GM21528 (cell line): ENCODE measurements around the gene HIRIP3.
"Not testable (repeated sequence)": the region's sequence is repeated elsewhere in the genome, so short reads cannot be mapped to it uniquely, and the experiment has no call there.

Source experiments
- ATAC-seq: cut with Tn5 transposase; IDR thresholded peaks from one replicate; pipeline ENCODE4 v1.9.1; 2021; ENCODE audit warnings: mild to moderate bottlenecking, moderate library complexity; ENCODE audit not compliant: unreplicated experiment, low FRiP score

Gene HIRIP3

GRCh38 chr16:29962344-29962994 lies 32.9 kb downstream of the HIRIP3 start:
- no peak for ATAC-seq

DNA sequence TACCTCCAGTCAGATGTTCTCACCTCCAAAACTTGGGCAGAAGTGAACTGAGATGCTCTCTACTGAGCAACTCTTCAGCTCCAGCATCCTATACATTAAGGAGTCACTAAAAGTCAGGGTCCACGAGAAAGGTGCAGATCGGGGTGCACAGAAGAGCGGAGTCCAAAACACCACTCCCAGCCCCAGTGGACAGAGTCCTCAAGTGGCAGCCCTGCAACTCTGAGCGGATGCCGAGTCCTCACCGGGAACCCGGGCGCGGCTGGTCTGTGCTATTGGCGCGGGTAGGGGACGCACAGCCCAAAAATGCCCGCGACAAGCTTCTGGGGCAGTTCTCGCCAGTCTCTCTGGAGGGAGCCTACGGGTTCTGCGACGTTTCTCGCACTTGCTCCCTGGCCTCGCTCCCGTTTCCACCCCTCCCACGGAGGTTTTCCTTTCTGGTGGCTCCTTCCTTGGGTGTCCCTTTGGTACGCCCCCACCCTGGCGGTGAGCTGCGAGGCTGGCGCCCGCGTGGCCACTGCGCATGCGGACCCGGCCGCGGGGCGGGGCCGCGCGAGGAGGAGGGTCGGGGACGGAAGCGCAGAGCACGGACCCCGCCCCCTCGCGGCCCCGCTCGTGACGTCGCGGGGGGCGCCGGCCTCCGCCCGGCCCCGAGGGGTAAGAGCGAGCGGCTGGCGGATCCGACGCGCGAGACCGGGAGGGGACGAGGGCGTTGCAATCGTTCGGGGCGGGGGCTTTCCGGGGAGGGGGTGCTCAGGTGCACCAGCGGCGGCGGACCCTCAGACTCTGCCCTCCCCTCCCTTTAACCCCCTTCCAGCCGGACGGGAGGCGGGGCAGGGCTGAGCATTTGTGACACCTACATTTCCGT lies 33.7 kb downstream of the HIRIP3 start, which contains the start of gene TMEM219:
TMEM219 (plus strand) TSS at position 601 of the 865 bp plus-strand sequence. CDS start 1,065 bp downstream, outside the sequence.
- ATAC-seq = peak; percentile 75

DNA sequence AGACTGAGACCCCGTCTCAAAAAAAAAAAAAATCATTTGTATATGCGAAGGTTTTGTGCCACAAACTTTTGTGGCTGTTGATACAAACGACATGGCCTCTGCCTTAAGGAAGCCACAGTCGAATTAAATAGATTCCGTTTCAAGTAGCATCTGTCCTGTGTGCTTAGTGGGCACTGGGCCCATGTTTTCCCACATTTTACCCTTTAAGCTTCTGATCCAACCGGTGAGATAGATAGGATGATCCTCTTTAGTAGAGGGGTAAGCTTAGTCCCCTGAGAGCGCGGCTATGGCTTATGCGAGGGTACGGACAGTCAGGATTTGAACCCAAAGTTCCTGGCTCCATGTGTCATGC lies 34.3 kb downstream of the HIRIP3 start:
- no peak for ATAC-seq

GRCh38 chr16:29959821-29960220 lies 35.6 kb downstream of the HIRIP3 start:
- ATAC-seq = not testable (repeated sequence)

DNA sequence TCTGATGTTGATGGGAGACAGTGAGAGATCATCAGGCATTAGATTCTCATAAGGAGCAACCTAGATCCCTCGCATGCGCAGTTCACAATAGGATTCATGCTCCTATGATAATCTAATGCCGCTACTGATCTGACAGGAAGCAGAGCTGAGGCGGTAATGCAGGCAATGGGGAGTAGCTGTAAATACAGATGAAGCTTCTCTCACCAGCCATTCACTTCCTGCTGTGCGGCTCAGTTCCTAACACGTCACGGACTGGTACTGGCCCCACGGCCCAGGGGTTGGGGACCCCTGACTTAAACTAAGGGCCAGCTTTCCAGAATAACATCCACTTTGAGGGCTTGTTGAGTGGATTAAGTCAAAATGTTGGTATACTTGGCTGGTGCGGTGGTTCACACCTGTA lies 36.1 kb downstream of the HIRIP3 start:
- no peak for ATAC-seq

DNA sequence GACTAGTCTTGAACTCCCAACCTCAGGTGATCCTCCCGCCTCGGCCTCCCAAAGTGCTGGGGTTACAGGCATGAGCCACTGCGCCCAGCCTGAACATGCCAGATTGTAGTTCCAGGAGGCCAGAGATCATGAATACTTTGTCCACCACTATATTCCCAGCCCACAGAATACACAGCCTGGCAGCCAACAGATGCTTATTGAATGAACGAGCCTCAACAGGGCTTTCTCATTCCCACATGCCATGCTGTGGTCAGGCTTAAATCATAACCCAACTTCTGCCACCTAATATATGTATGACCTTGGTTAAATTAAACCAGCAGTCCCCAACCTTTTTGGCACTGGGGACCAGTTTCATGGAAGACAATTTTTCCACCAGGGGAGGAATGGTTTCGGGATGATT lies 36.7 kb downstream of the HIRIP3 start:
- no peak for ATAC-seq

DNA sequence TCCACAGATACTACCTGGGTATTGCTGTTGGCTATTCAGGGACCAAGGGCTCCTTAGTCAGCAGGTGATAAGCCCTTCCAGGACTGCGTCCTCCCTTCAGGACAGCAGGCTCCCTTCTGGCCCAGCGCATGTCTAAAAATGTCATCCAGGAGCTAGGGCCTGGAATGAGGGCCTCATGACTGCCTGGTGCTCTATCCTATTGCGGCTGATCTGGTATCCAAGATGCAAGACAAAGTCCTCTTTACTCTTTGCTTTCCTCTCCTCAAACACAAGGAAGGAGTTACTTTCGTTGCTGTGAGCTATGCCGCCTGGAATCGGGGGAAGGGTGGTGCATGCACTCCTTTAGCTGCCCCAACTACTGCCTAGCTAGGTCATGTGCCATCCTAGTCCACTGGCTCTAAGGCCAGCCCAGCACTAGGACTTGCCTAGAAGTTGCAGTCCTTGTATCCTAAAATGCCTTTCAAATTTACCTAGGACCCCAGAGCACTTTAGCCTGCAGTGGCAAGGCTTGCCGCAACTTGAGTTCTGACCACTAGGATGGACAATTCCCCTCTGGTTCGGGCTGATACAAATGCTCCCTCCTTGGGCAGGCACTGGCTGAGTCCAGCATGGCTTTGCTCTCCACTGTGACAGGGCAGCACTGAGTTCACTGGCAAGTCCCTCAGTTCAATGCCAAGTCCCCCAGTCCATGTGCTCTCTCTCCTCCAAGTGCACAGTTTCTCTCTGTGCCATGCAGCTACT lies 43.6 kb downstream of the HIRIP3 start:
- no peak for ATAC-seq

DNA sequence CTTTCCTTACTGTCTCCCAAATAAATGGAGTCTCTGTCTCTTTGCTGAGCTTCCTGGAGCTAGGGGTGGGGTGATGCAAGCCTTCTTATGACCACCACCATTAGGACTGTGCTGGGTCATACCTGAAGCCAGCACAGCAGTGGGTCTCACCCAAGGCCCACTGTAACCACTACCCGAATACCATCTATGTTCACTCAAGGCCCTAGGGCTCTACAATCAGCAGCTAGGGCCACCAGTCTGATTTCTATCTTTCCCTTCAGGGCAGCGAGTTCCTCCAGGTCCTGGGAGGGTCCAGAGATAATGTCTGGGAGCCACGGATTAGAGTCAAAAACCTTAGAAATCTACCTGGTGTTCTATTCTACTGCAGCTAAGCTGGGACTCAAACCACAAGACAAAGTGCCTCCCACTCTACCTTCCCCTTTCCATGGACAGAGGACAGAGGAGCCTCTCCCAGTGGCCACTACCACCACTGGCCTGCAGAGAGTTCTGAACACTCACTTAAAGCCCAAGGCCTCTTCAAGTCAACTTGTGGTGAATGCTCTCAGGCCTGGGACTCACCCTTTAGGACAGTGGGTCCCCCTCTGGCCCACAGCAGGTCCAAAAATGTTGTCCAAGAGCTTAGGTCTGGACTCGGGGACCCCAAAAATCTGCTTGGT lies 44.5 kb downstream of the HIRIP3 start:
- ATAC-seq = no peak

- no peak for ATAC-seq
These were observed 47.5 kb downstream of the HIRIP3 start for GRCh38 chr16:29947897-29948296.

GRCh38 chr16:29943846-29944799 lies 51.3 kb downstream of the HIRIP3 start:
- ATAC-seq = no peak
